ENCODE results near the gene ITPRIPL2. TPM values are rescaled to one million over a fixed set of nuclear protein-coding genes. Genes with fewer than 3 reads are reported as not detected.

The ITPRIPL2 gene
- polyA plus RNA-seq, 1 donor from 2014 or later, result not detected

GRCh38 chr16:19127205-19127604 is 13.4 kb downstream of the ITPRIPL2 start:
- Histone ChIP-seq H3K27me3 (ENCODE audit: insufficient read depth, low read depth, low read length) (no peaks in the 10 kb centered on the region), H3F3A (ENCODE audit: insufficient read depth, low read length, poor library complexity, severe bottlenecking) (no peaks in the 10 kb centered on the region), H3K36me3 (ENCODE audit: insufficient read depth, low read length) (no peaks in the 10 kb centered on the region), H3K9ac (ENCODE audit: low read length) (no peak overlapping the region), H3K9me2 (ENCODE audit: insufficient read depth, low read length) (no peaks in the 10 kb centered on the region), H4K20me1 (ENCODE audit: insufficient read depth) (no peaks in the 10 kb centered on the region), H3K9me3 (ENCODE audit: low read length) (no peaks in the 10 kb centered on the region), H3K4me2 (ENCODE audit: low read length) (no peak overlapping the region), H3K79me2 (replicated peaks; ENCODE audit: insufficient read depth, low read length) (no peaks in the 10 kb centered on the region), H3K4me3 (ENCODE audit: low read length) (no peak overlapping the region), H2AFZ (ENCODE audit: low read depth, low read length) (no peak overlapping the region), H3K27ac (ENCODE audit: low read length) (no peak overlapping the region)
- TF ChIP-seq POLR2AphosphoS5 (IDR thresholded peaks at IDR 0.05) (no peak), CTCF (IDR thresholded peaks at IDR 0.05; ENCODE audit: poor library complexity, severe bottlenecking) (no peak), TAF1 (IDR thresholded peaks at IDR 0.05; ENCODE audit: low read depth) (no peak), EP300 (conservative IDR thresholded peaks at IDR 0.05; ENCODE audit: poor library complexity, severe bottlenecking) (no peak), SMC3 (conservative IDR thresholded peaks at IDR 0.05; ENCODE audit: poor library complexity) (no peak), RAD21 (conservative IDR thresholded peaks at IDR 0.05) (no peak), MXI1 (conservative IDR thresholded peaks at IDR 0.05; ENCODE audit: poor library complexity, severe bottlenecking) (no peak)

DNA sequence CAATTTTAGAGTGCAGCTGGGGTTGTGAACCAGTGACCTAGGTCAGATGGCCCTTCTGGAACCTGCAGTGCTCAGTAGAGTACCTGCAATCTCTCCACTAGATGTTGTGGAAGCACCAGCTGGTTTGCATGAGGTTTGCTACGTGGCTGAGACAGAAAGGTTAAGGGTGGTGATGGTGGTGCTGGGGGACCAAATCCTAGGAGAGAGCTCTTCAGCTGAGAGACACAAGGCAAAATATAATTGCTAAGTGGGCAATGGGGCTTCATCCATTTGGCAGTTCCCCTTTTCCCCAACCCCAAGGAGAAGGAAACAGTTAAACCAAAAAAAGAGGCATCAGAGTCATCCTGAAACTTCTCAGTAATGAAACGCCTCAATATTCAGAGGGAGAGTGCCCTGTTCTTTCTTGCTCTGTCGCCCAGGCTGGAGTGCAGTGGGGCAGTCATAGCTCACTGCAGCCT is 13.9 kb downstream of the ITPRIPL2 start:
- no peaks in the 10 kb centered on the region for H3F3A ChIP-seq (ENCODE audit: insufficient read depth, low read length, poor library complexity, severe bottlenecking)
- no peaks in the 10 kb centered on the region for H3K79me2 ChIP-seq (replicated peaks; ENCODE audit: insufficient read depth, low read length)
- no peak overlapping the region for H3K4me3 ChIP-seq (ENCODE audit: low read length)
- H3K9ac ChIP-seq (ENCODE audit: low read length), result no peak overlapping the region
- no peaks in the 10 kb centered on the region for H3K27me3 ChIP-seq (ENCODE audit: insufficient read depth, low read depth, low read length)
- TF ChIP-seq, protein P1, sequence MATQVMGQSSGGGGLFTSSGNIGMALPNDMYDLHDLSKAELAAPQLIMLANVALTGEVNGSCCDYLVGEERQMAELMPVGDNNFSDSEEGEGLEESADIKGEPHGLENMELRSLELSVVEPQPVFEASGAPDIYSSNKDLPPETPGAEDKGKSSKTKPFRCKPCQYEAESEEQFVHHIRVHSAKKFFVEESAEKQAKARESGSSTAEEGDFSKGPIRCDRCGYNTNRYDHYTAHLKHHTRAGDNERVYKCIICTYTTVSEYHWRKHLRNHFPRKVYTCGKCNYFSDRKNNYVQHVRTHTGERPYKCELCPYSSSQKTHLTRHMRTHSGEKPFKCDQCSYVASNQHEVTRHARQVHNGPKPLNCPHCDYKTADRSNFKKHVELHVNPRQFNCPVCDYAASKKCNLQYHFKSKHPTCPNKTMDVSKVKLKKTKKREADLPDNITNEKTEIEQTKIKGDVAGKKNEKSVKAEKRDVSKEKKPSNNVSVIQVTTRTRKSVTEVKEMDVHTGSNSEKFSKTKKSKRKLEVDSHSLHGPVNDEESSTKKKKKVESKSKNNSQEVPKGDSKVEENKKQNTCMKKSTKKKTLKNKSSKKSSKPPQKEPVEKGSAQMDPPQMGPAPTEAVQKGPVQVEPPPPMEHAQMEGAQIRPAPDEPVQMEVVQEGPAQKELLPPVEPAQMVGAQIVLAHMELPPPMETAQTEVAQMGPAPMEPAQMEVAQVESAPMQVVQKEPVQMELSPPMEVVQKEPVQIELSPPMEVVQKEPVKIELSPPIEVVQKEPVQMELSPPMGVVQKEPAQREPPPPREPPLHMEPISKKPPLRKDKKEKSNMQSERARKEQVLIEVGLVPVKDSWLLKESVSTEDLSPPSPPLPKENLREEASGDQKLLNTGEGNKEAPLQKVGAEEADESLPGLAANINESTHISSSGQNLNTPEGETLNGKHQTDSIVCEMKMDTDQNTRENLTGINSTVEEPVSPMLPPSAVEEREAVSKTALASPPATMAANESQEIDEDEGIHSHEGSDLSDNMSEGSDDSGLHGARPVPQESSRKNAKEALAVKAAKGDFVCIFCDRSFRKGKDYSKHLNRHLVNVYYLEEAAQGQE (IDR thresholded peaks at IDR 0.05; ENCODE audit: borderline replicate concordance), result no peak
- no peak for TF ChIP-seq SMC3 (conservative IDR thresholded peaks at IDR 0.05; ENCODE audit: poor library complexity)
- no peak for TF ChIP-seq CTCF (IDR thresholded peaks at IDR 0.05; ENCODE audit: poor library complexity, severe bottlenecking)
- TF ChIP-seq EZH2 (IDR thresholded peaks at IDR 0.05; ENCODE audit: borderline replicate concordance, insufficient read depth, low read length, poor library complexity, severe bottlenecking), result no peak
- TF ChIP-seq EP300 (conservative IDR thresholded peaks at IDR 0.05; ENCODE audit: poor library complexity, severe bottlenecking), result no peak
- TF ChIP-seq POLR2AphosphoS5 (IDR thresholded peaks at IDR 0.05), result no peak
- TF ChIP-seq TAF1 (IDR thresholded peaks at IDR 0.05; ENCODE audit: low read depth), result no peak
- no peak for TF ChIP-seq MXI1 (conservative IDR thresholded peaks at IDR 0.05; ENCODE audit: poor library complexity, severe bottlenecking)
- no peak for TF ChIP-seq RAD21 (conservative IDR thresholded peaks at IDR 0.05)
- no peak overlapping the region for H2AFZ ChIP-seq (ENCODE audit: low read depth, low read length)
- H4K20me1 ChIP-seq (ENCODE audit: insufficient read depth), result no peaks in the 10 kb centered on the region
- no peak overlapping the region for H3K4me2 ChIP-seq (ENCODE audit: low read length)
- no peaks in the 10 kb centered on the region for H3K9me2 ChIP-seq (ENCODE audit: insufficient read depth, low read length)
- no peaks in the 10 kb centered on the region for H3K36me3 ChIP-seq (ENCODE audit: insufficient read depth, low read length)
- H3K9me3 ChIP-seq (ENCODE audit: low read length), result no peaks in the 10 kb centered on the region
- no peak overlapping the region for H3K27ac ChIP-seq (ENCODE audit: low read length)

All from neural cell (in vitro differentiated cells).